Measurements from ENCODE around the gene APOB. TPM values are rescaled to one million over a fixed set of nuclear protein-coding genes. Genes with fewer than 3 reads are reported as not detected.
A peak's percentile ranks its signal among the peaks of the same experiment; 100 is the strongest.

Gene APOB
- total and polyA plus RNA-seq, 2 of the 13 experiments (the other 11 are each of a cell fraction or from before 2014, with no cell fraction given): 1,569 to 2,515 TPM

DNA sequence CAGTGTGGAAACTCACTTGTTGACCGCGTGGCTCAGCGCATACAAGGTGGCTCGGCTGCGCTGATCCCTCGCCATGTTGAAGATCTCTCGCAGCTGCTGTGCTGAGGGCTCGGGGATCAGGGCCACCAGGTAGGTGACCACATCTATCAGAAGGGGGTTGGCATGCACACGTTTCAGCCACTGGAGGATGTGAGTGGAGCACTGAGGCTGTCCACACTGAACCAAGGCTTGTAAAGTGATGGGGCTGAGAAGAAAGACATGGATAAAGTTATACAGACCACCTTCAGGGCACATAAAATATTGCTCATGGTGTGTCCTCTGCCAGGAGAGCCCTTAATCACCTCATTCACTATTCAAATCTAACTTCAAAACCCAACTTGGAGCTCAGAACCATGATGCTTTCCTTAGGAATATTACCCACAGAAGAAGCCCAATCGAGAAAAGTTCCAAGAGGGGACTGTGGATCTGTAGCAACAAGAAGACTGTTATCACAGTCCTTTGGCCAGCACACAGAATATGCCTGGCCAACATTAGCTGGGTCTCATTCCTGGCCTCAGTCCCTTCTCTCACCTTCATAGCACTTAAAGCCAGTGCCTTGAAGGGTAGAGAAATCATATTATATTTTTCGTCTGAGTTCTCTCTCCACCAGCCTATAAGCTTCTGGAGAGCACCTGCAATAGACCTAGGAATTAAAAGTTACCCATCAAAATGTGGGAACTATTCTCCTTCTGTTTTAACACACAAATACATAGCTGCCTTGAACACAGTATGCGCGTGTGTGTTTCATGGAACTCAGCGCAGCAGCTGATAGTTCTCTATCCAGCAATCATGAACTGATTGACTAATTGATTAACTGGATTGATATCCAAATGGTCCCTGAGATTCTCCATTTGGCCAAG, 11.3 kb downstream of the APOB start (continued):
- TF ChIP-seq, protein P1, sequence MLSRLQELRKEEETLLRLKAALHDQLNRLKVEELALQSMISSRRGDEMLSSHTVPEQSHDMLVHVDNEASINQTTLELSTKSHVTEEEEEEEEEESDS (CRISPR knock-in tag; IDR thresholded peaks at IDR 0.05; ENCODE audit: borderline replicate concordance): no peak
- no peak for TF ChIP-seq ZKSCAN1 (IDR thresholded peaks at IDR 0.05; ENCODE audit: low read length)
- no peak for TF ChIP-seq ZNF282 (IDR thresholded peaks at IDR 0.05; ENCODE audit: partially characterized antibody)
- TF ChIP-seq BORCS8-MEF2B (CRISPR knock-in tag; IDR thresholded peaks at IDR 0.05): peak; percentile 82
- TF ChIP-seq ZNF777 (CRISPR knock-in tag; IDR thresholded peaks at IDR 0.05): no peak
- TF ChIP-seq, protein P2, sequence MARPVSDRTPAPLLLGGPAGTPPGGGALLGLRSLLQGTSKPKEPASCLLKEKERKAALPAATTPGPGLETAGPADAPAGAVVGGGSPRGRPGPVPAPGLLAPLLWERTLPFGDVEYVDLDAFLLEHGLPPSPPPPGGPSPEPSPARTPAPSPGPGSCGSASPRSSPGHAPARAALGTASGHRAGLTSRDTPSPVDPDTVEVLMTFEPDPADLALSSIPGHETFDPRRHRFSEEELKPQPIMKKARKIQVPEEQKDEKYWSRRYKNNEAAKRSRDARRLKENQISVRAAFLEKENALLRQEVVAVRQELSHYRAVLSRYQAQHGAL (CRISPR knock-in tag; IDR thresholded peaks at IDR 0.05; ENCODE audit: not compliant biosample characterization): no peak
- no peak for TF ChIP-seq RAD51 (IDR thresholded peaks at IDR 0.05; ENCODE audit: borderline replicate concordance)
- no peak for TF ChIP-seq MAFF (IDR thresholded peaks at IDR 0.05; ENCODE audit: low read depth, low read length)
- no peak for TF ChIP-seq ZNF225 (CRISPR knock-in tag; IDR thresholded peaks at IDR 0.05)
- no peak for TF ChIP-seq ZNF460 (CRISPR knock-in tag; IDR thresholded peaks at IDR 0.05; ENCODE audit: borderline replicate concordance)
- TF ChIP-seq ZNF160 (CRISPR knock-in tag; IDR thresholded peaks at IDR 0.05): no peak
- TF ChIP-seq ATF7 (IDR thresholded peaks at IDR 0.05): no peak
- no peak for TF ChIP-seq ATF7 (CRISPR knock-in tag; IDR thresholded peaks at IDR 0.05)
- no peak for TF ChIP-seq MED8 (CRISPR knock-in tag; IDR thresholded peaks at IDR 0.05; ENCODE audit: insufficient replicate concordance)
- no peak for TF ChIP-seq MAFG (CRISPR knock-in tag; IDR thresholded peaks at IDR 0.05)
- TF ChIP-seq MATR3 (CRISPR knock-in tag; IDR thresholded peaks at IDR 0.05): no peak
- no peak for TF ChIP-seq MTERF4 (CRISPR knock-in tag; IDR thresholded peaks at IDR 0.05)
- no peak for TF ChIP-seq MLLT10 (CRISPR knock-in tag; IDR thresholded peaks at IDR 0.05)
- TF ChIP-seq PHF21A (CRISPR knock-in tag; IDR thresholded peaks at IDR 0.05): no peak
- no peak for TF ChIP-seq ZNF83 (CRISPR knock-in tag; IDR thresholded peaks at IDR 0.05; ENCODE audit: borderline replicate concordance)
- no peak for TF ChIP-seq TEAD3 (CRISPR knock-in tag; optimal IDR thresholded peaks at IDR 0.05; ENCODE audit: borderline replicate concordance)
- no peak for TF ChIP-seq HES4 (CRISPR knock-in tag; IDR thresholded peaks at IDR 0.05; ENCODE audit: borderline replicate concordance)
- no peak for TF ChIP-seq KDM3A (CRISPR knock-in tag; IDR thresholded peaks at IDR 0.05; ENCODE audit: low read depth)
- TF ChIP-seq POLR2G (IDR thresholded peaks at IDR 0.05; ENCODE audit: low read depth, low read length): peak; percentile 73
- peak; percentile 25; the same call in 1 of the 2 replicates for TF ChIP-seq MED1 (CRISPR knock-in tag; IDR thresholded peaks at IDR 0.05)
- TF ChIP-seq ZBTB7B (CRISPR knock-in tag; IDR thresholded peaks at IDR 0.05): no peak
- no peak; the same call in 1 of the 2 replicates for TF ChIP-seq RFXANK (CRISPR knock-in tag; IDR thresholded peaks at IDR 0.05)
- TF ChIP-seq YY1 (IDR thresholded peaks at IDR 0.05; ENCODE audit: insufficient read depth, insufficient replicate concordance, low read depth, low read length): peak; percentile 36
- no peak for TF ChIP-seq ZNF709 (CRISPR knock-in tag; IDR thresholded peaks at IDR 0.05)
- TF ChIP-seq ZNF12 (CRISPR knock-in tag; IDR thresholded peaks at IDR 0.05): no peak
- no peak for TF ChIP-seq BRCA1 (CRISPR knock-in tag; IDR thresholded peaks at IDR 0.05)
- TF ChIP-seq SRSF9 (IDR thresholded peaks at IDR 0.05; ENCODE audit: borderline replicate concordance, insufficient read depth, low read depth, low read length, poor library complexity, severe bottlenecking): no peak
- TF ChIP-seq GATAD2A (CRISPR knock-in tag; IDR thresholded peaks at IDR 0.05): 0 out of 2 replicates have a peak, but pooled peaks have one; percentile 10

Measured in HepG2 (cell line).